ENCODE data around the gene CCDC107.

CCDC107 gene

GRCh38 chr9:35658968-35659220 lies 802 bp downstream of the CCDC107 start:
- ChIA-PET CTCF (interaction anchor here (0.8 to 3.4 kb wide), 3 partner anchors 12 to 37 kb away, joined by 3 to 16 read pairs (median 5); no protein-coding TSS in a partner anchor), POLR2A (interaction anchor here (0.7 to 5.2 kb wide), 5 partner anchors 12 to 73 kb away, joined by 3 to 35 read pairs (median 10); partner anchors contain the start of genes CREB3 and TLN1)
- no peak for DNase-seq (ENCODE audit: extremely low spot score)
- TF ChIP-seq CTBP1 (IDR thresholded peaks at IDR 0.05; ENCODE audit: borderline replicate concordance) (no peak), ARNT (IDR thresholded peaks at IDR 0.05) (no peak), ZNF384 (IDR thresholded peaks at IDR 0.05) (no peak), HDGF (IDR thresholded peaks at IDR 0.05; ENCODE audit: borderline replicate concordance) (no peak), BHLHE40 (IDR thresholded peaks at IDR 0.05; ENCODE audit: borderline replicate concordance) (no peak), SUZ12 (IDR thresholded peaks at IDR 0.05) (no peak), ELF4 (IDR thresholded peaks at IDR 0.05) (no peak), NFRKB (IDR thresholded peaks at IDR 0.05) (no peak), TARDBP (IDR thresholded peaks at IDR 0.05) (no peak)

- DNase-seq (ENCODE audit: extremely low spot score), result no peak
- POLR2A ChIA-PET, result interaction anchor here (0.7 to 5.2 kb wide), 4 partner anchors 11 to 71 kb away, joined by 3 to 35 read pairs (median 8); no protein-coding TSS in a partner anchor
- CTCF ChIA-PET, result interaction anchor here (0.8 to 3.4 kb wide), 3 partner anchors 13 to 37 kb away, joined by 3 to 16 read pairs (median 5); no protein-coding TSS in a partner anchor
- TF ChIP-seq PKNOX1 (IDR thresholded peaks at IDR 0.05), result peak; percentile 78
- no peak for TF ChIP-seq L3MBTL2 (conservative IDR thresholded peaks at IDR 0.05)
- no peak for TF ChIP-seq ARNT (IDR thresholded peaks at IDR 0.05)
These were observed 1.2 kb downstream of the CCDC107 start for GRCh38 chr9:35659340-35659739.

- ChIA-PET CTCF (no interaction called here), POLR2A (interaction anchor here (1.0 to 2.7 kb wide), 6 partner anchors 13 to 94 kb away, joined by 3 to 10 read pairs (median 5); partner anchors contain the start of genes CREB3 and TLN1)
- DNase-seq (ENCODE audit: extremely low spot score), result no peak
- TF ChIP-seq L3MBTL2 (conservative IDR thresholded peaks at IDR 0.05) (no peak), FOXK2 (IDR thresholded peaks at IDR 0.05) (no peak), FOXA1 (IDR thresholded peaks at IDR 0.05) (no peak), SUZ12 (IDR thresholded peaks at IDR 0.05) (no peak), PKNOX1 (IDR thresholded peaks at IDR 0.05) (no peak), ARNT (IDR thresholded peaks at IDR 0.05) (no peak), SP1 (IDR thresholded peaks at IDR 0.05) (no peak), LEF1 (IDR thresholded peaks at IDR 0.05; ENCODE audit: borderline replicate concordance) (no peak), HDGF (IDR thresholded peaks at IDR 0.05; ENCODE audit: borderline replicate concordance) (no peak), ZNF384 (IDR thresholded peaks at IDR 0.05) (no peak), ELF4 (IDR thresholded peaks at IDR 0.05) (no peak), FOXM1 (IDR thresholded peaks at IDR 0.05; ENCODE audit: borderline replicate concordance) (no peak), BHLHE40 (IDR thresholded peaks at IDR 0.05; ENCODE audit: borderline replicate concordance) (no peak), NFRKB (IDR thresholded peaks at IDR 0.05) (no peak), TARDBP (IDR thresholded peaks at IDR 0.05) (no peak), CTBP1 (IDR thresholded peaks at IDR 0.05; ENCODE audit: borderline replicate concordance) (no peak)
These were observed 2.9 kb downstream of the CCDC107 start for GRCh38 chr9:35660966-35661415.

- POLR2A ChIA-PET, result interaction anchor here (1.2 to 2.7 kb wide), 5 partner anchors 14 to 93 kb away, joined by 3 to 10 read pairs (median 5); partner anchors contain the start of genes CREB3 and TLN1
- CTCF ChIA-PET, result no interaction called here
- TF ChIP-seq FOXM1 (IDR thresholded peaks at IDR 0.05; ENCODE audit: borderline replicate concordance) (no peak), NFRKB (IDR thresholded peaks at IDR 0.05) (no peak)
- no peak for DNase-seq (ENCODE audit: extremely low spot score)
These were observed 3.8 kb downstream of the CCDC107 start for GRCh38 chr9:35661756-35662350.

GRCh38 chr9:35662437-35662836 lies 4.3 kb downstream of the CCDC107 start:
- ChIA-PET POLR2A (interaction anchor here (2.7 kb wide), 1 partner anchor 70 kb away, joined by 10 read pairs; the partner anchor contains the start of genes CREB3 and TLN1), CTCF (no interaction called here)
- no peak for DNase-seq (ENCODE audit: extremely low spot score)
- TF ChIP-seq NFRKB (IDR thresholded peaks at IDR 0.05) (no peak), ZNF384 (IDR thresholded peaks at IDR 0.05) (no peak), L3MBTL2 (conservative IDR thresholded peaks at IDR 0.05) (no peak), HDGF (IDR thresholded peaks at IDR 0.05; ENCODE audit: borderline replicate concordance) (no peak), CTBP1 (IDR thresholded peaks at IDR 0.05; ENCODE audit: borderline replicate concordance) (no peak), LEF1 (IDR thresholded peaks at IDR 0.05; ENCODE audit: borderline replicate concordance) (no peak), FOXK2 (IDR thresholded peaks at IDR 0.05) (no peak), BHLHE40 (IDR thresholded peaks at IDR 0.05; ENCODE audit: borderline replicate concordance) (no peak), ELF4 (IDR thresholded peaks at IDR 0.05) (no peak)

- TF ChIP-seq HDGF (IDR thresholded peaks at IDR 0.05; ENCODE audit: borderline replicate concordance), result no peak
- TF ChIP-seq FOXM1 (IDR thresholded peaks at IDR 0.05; ENCODE audit: borderline replicate concordance), result peak; percentile 60; the same call in 1 of the 2 replicates
- peak; percentile 45; the same call in 1 of the 2 replicates for TF ChIP-seq L3MBTL2 (conservative IDR thresholded peaks at IDR 0.05)
- TF ChIP-seq ELF4 (IDR thresholded peaks at IDR 0.05), result peak; percentile 35; the same call in 1 of the 2 replicates
- ChIA-PET CTCF (interaction anchor here (0.5 to 1.1 kb wide), 3 partner anchors 18 to 61 kb away, joined by 3 to 6 read pairs (median 4); no protein-coding TSS in a partner anchor), POLR2A (interaction anchor here (0.7 to 2.6 kb wide), 13 partner anchors 9 to 84 kb away, joined by 3 to 14 read pairs (median 5); partner anchors contain the start of genes CREB3, GBA2, RGP1 and TPM2)
- peak; percentile 90 for DNase-seq (ENCODE audit: extremely low spot score)
These were observed 6.7 kb downstream of the CCDC107 start, which contains the start of gene ARHGEF39 for GRCh38 chr9:35664531-35665470. Gene ARHGEF39, minus strand, starts transcription at chr9:35665195. Its CDS starts 26 bp downstream, at chr9:35665169.

Measured in HEK293T (cell line).